Kidney epithelial cell (primary cell): ENCODE measurements around the gene CTU1. TPM values are rescaled to one million over a fixed set of nuclear protein-coding genes. Genes with fewer than 3 reads are reported as not detected.

Experiments
- DNase-seq: peaks from one replicate; pipeline ENCODE4 v3.0.0-alpha.2; 2010; ENCODE audit warnings: low read depth
- H3K27me3 ChIP-seq: 2 replicates; pipeline ENCODE4 v1.6.0; 2011; ENCODE audit warnings: low read length; ENCODE audit not compliant: control insufficient read depth, insufficient read depth
- H3K36me3 ChIP-seq: 2 replicates; pipeline ENCODE4 v1.5.1; 2011; ENCODE audit warnings: low read length; ENCODE audit not compliant: control insufficient read depth, insufficient read depth
- H3K4me3 ChIP-seq: 2 replicates; pipeline ENCODE4 v1.5.1; 2011; ENCODE audit warnings: low read depth, mild to moderate bottlenecking, control low read depth, low read length
- CTCF ChIP-seq: IDR thresholded peaks from 2 replicates; pipeline ENCODE4 v1.5.1; 2011; ENCODE audit warnings: mild to moderate bottlenecking, moderate library complexity, low read length, control low read depth, inconsistent platforms; ENCODE audit not compliant: insufficient read depth, poor library complexity, severe bottlenecking
- total RNA-seq: library from RNA; depleted of rRNA; stranded (reverse); fragments of >200 nt; gene quantifications from 2 replicates; pipeline ENCODE4 v1.2.3, GENCODE V29; 2015

Gene CTU1
- total RNA-seq, 1 donor from 2014 or later = 23.6 TPM

GRCh38 chr19:51082611-51083010 is 25.6 kb downstream of the CTU1 start, which contains the start of gene KLK14:
KLK14 (minus strand) TSS chr19:51082887; CDS start chr19:51082614, 273 bp downstream.
- TF ChIP-seq CTCF = no peak
- Histone ChIP-seq H3K36me3 (no peaks in the 10 kb centered on the region), H3K4me3 (no peak within 1 kb of the TSS), H3K27me3 (peaks cover 2% of the 10 kb centered on the region)
- no peak for DNase-seq

- Histone ChIP-seq H3K4me3 (no peak overlapping the region), H3K36me3 (no peaks in the 10 kb centered on the region), H3K27me3 (peaks cover 4% of the 10 kb centered on the region)
- DNase-seq = no peak
- no peak for TF ChIP-seq CTCF
These were observed 26.7 kb downstream of the CTU1 start for GRCh38 chr19:51081476-51081875.

GRCh38 chr19:51079481-51080110 is 28.6 kb downstream of the CTU1 start:
- no peaks in the 10 kb centered on the region for H3K36me3 ChIP-seq
- no peak overlapping the region for H3K4me3 ChIP-seq
- TF ChIP-seq CTCF = no peak
- DNase-seq = no peak
- peaks cover 4% of the 10 kb centered on the region for H3K27me3 ChIP-seq

GRCh38 chr19:51078731-51079130 is 29.5 kb downstream of the CTU1 start:
- no peak for TF ChIP-seq CTCF
- no peaks in the 10 kb centered on the region for H3K36me3 ChIP-seq
- H3K4me3 ChIP-seq = no peak overlapping the region
- DNase-seq = no peak
- peaks cover 4% of the 10 kb centered on the region for H3K27me3 ChIP-seq

- Histone ChIP-seq H3K4me3 (no peak overlapping the region), H3K36me3 (no peaks in the 10 kb centered on the region), H3K27me3 (peaks cover 2% of the 10 kb centered on the region)
- no peak for TF ChIP-seq CTCF
- DNase-seq = no peak
These were observed 30.1 kb downstream of the CTU1 start for GRCh38 chr19:51078104-51078503.

GRCh38 chr19:51076631-51077213 is 31.5 kb downstream of the CTU1 start:
- H3K36me3 ChIP-seq = no peaks in the 10 kb centered on the region
- no peak overlapping the region for H3K4me3 ChIP-seq
- DNase-seq = no peak
- peaks cover 2% of the 10 kb centered on the region for H3K27me3 ChIP-seq
- no peak for TF ChIP-seq CTCF
